ENCODE measurements around the gene IRF2BP1. TPM values are rescaled to one million over a fixed set of nuclear protein-coding genes. Genes with fewer than 3 reads are reported as not detected.

The IRF2BP1 gene
- total and polyA plus RNA-seq, 12 donors: 3.8 to 57.0 (median 35.8) TPM

DNA sequence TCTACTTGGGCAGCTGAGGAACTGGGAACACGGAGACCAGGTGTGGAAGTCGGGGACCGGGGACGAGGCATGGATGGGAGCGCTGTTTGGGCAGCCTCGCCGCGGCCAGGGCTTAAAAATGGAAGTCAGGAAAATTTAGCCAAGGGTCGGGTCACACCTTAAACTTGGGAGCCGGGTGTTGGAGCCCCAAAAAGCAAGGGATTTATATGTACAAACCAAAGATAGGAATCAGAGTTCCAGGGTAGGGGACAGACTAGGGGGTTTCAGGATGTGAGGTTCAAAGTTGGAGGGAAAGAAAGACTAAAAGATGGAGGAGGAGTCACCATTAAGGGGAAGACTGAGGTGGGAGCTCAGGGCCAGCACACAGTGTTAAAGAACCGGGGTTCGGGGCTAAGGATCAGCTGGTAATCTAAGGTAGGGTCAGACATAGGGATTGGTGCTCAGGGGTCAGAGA, 21.3 kb downstream of the IRF2BP1 start:
- Histone ChIP-seq H3K27ac (no peak overlapping the region), H3K4me1 (replicated peaks in 1 of 2) (peaks cover 7 to 27% of the 10 kb centered on the region in 2 donors), H3K4me3 (peak overlapping the region in 1 of 4 donors; percentile 72), H3K36me3 (replicated peaks in 1 of 2) (peaks cover 0 to under 1% of the 10 kb centered on the region in 2 donors), H3K27me3 (peaks cover 11% of the 10 kb centered on the region), H3K9me3 (replicated peaks in 1 of 3) (no peaks in the 10 kb centered on the region)
- intact Hi-C loops (cut with DNase I): no loop called here
- TF ChIP-seq POLR2A (IDR thresholded peaks at IDR 0.05) (no peak), CTCF (IDR thresholded peaks at IDR 0.05) (no peak)
- 24 to 30% (median 26%) methylated on average over 12 of the region's 12 CpGs for WGBS, 4 donors
- no peak for DNase-seq

- peaks cover 11% of the 10 kb centered on the region for H3K27me3 ChIP-seq
- intact Hi-C loops (cut with DNase I): no loop called here
- peak in 1 of 7 donors; percentile 39 for DNase-seq
- peak within 1 kb of the TSS in 1 of 4 donors; percentile 72 for H3K4me3 ChIP-seq
- peaks cover 0 to 7% of the 10 kb centered on the region in 2 donors for H3K36me3 ChIP-seq (replicated peaks in 1 of 2)
- no peak within 1 kb of the TSS for H3K27ac ChIP-seq
- peaks cover 7 to 27% of the 10 kb centered on the region in 2 donors for H3K4me1 ChIP-seq (replicated peaks in 1 of 2)
- TF ChIP-seq POLR2A (IDR thresholded peaks at IDR 0.05) (no peak), CTCF (IDR thresholded peaks at IDR 0.05) (peak; percentile 12 to 61 (median 39))
- no peaks in the 10 kb centered on the region for H3K9me3 ChIP-seq (replicated peaks in 1 of 3)
- WGBS, 4 donors: 2 to 5% (median 2%) methylated on average over 15 to 71 of the region's 71 CpGs
Measured at GRCh38 chr19:45863840-45864628, 21.9 kb downstream of the IRF2BP1 start, which contains the start of gene FOXA3. TSS of gene FOXA3 (plus strand) at chr19:45864326. CDS start at chr19:45864457, 131 bp downstream.

- Histone ChIP-seq H3K4me1 (replicated peaks in 1 of 2) (peaks cover 7 to 27% of the 10 kb centered on the region in 2 donors), H3K4me3 (peak overlapping the region in 1 of 4 donors; percentile 72), H3K27me3 (peaks cover 11% of the 10 kb centered on the region), H3K9me3 (replicated peaks in 1 of 3) (no peaks in the 10 kb centered on the region), H3K36me3 (replicated peaks in 1 of 2) (peaks cover 0 to 12% of the 10 kb centered on the region in 2 donors), H3K27ac (no peak overlapping the region)
- TF ChIP-seq POLR2A (IDR thresholded peaks at IDR 0.05) (no peak), CTCF (IDR thresholded peaks at IDR 0.05) (no peak)
- 1 to 5% (median 4%) methylated on average over 10 to 22 of the region's 22 CpGs for WGBS, 4 donors
- no peak for DNase-seq
- intact Hi-C loops (cut with DNase I): no loop called here
Measured at GRCh38 chr19:45863335-45863839, 22.6 kb downstream of the IRF2BP1 start.

GRCh38 chr19:45862564-45863334, 23.2 kb downstream of the IRF2BP1 start, which contains the start of gene SYMPK:
TSS of gene SYMPK (minus strand) at chr19:45863147. CDS start at chr19:45854495, 8,652 bp downstream.
- Histone ChIP-seq H3K36me3 (replicated peaks in 1 of 2) (peaks cover 0 to 12% of the 10 kb centered on the region in 2 donors), H3K4me3 (peak within 1 kb of the TSS; percentile 50 to 81 (median 61)), H3K27ac (peak within 1 kb of the TSS; percentile 37 to 96 (median 84)), H3K4me1 (replicated peaks in 1 of 2) (peaks cover 7 to 27% of the 10 kb centered on the region in 2 donors), H3K27me3 (peaks cover 11% of the 10 kb centered on the region), H3K9me3 (replicated peaks in 1 of 3) (no peaks in the 10 kb centered on the region)
- intact Hi-C loops (cut with DNase I): no loop called here
- DNase-seq: peak; percentile 98 to 99 (median 99)
- TF ChIP-seq POLR2A (IDR thresholded peaks at IDR 0.05) (peak; percentile 48 to 52), CTCF (IDR thresholded peaks at IDR 0.05) (no peak)
- WGBS, 4 donors: 0 to 1% (median 0%) methylated on average over 42 to 65 of the region's 65 CpGs

Measured in adrenal gland (tissue), 12 donors.